Measurements from ENCODE around the gene FSCN2. TPM values are rescaled to one million over a fixed set of nuclear protein-coding genes. Genes with fewer than 3 reads are reported as not detected.

The FSCN2 gene
- polyA plus RNA-seq, 1 donor (not counting 4 experiments of a cell fraction or from before 2014, with no cell fraction given) = not detected

- Histone ChIP-seq H3K36me3 (ENCODE audit: control insufficient read depth in 2 of 2, extremely low read depth in 1 of 2, insufficient read depth in 2 of 2, low read length in 2 of 2) (peaks cover 20 to 29% of the 10 kb centered on the region in 2 experiments), H3K4me1 (ENCODE audit: control insufficient read depth, extremely low read depth, insufficient read depth, low read length) (peaks cover 4% of the 10 kb centered on the region), H3K9me3 (ENCODE audit: control insufficient read depth, low read depth, low read length) (peaks cover 2% of the 10 kb centered on the region), H3K9ac (ENCODE audit: control insufficient read depth, extremely low read depth, insufficient read depth, low read length) (no peak overlapping the region), H3K79me2 (ENCODE audit: control insufficient read depth, insufficient read depth, low read length) (peaks cover 26% of the 10 kb centered on the region), H3K27ac (ENCODE audit: control insufficient read depth, insufficient read depth, low read length) (peak overlapping the region; percentile 19), H4K20me1 (ENCODE audit: control insufficient read depth, extremely low read depth, insufficient read depth, low read length) (peaks cover 37% of the 10 kb centered on the region), H3K4me2 (ENCODE audit: control insufficient read depth, extremely low read depth, insufficient read depth, low read depth, low read length) (peak overlapping the region; percentile 87), H3K4me3 (ENCODE audit: control insufficient read depth in 2 of 3, extremely low read depth in 1 of 3, insufficient read depth in 2 of 3, low read depth in 1 of 3, low read length in 3 of 3) (peak overlapping the region; percentile 80 to 98 (median 97)), H2AFZ (ENCODE audit: control insufficient read depth, low read length) (no peak overlapping the region), H3K27me3 (ENCODE audit: control insufficient read depth, extremely low read depth, insufficient read depth, low read length) (no peaks in the 10 kb centered on the region), H3K9me1 (ENCODE audit: control insufficient read depth, extremely low read depth, insufficient read depth, low read length) (no peaks in the 10 kb centered on the region)
- DNase-seq (ENCODE audit: low read depth, low spot score) = no peak
- dilution Hi-C loops (cut with MboI; ENCODE audit: extremely low pct_ligation_motif_present, low sequenced_read_pairs) = no loop called here
- peak; percentile 39 for FAIRE-seq
- TF ChIP-seq CTCF (optimal IDR thresholded peaks at IDR 0.05 in 1 of 3, IDR thresholded peaks at IDR 0.05 in 1 of 3, conservative IDR thresholded peaks at IDR 0.05 in 1 of 3; ENCODE audit: extremely low read depth in 1 of 3, insufficient read depth in 2 of 3, low read length in 3 of 3) = no peak
- no peak for TF ChIP-seq EZH2 (IDR thresholded peaks at IDR 0.05; ENCODE audit: low read length)
Measured at GRCh38 chr17:81509207-81509971, 18.8 kb upstream of the FSCN2 start.

GRCh38 chr17:81509972-81510784, 18.0 kb upstream of the FSCN2 start:
- H3K27me3 ChIP-seq (ENCODE audit: control insufficient read depth, extremely low read depth, insufficient read depth, low read length) = no peaks in the 10 kb centered on the region
- FAIRE-seq (no peak), DNase-seq (ENCODE audit: low read depth, low spot score) (no peak)
- H3K9me1 ChIP-seq (ENCODE audit: control insufficient read depth, extremely low read depth, insufficient read depth, low read length) = no peaks in the 10 kb centered on the region
- peak overlapping the region; percentile 79 for H3K9ac ChIP-seq (ENCODE audit: control insufficient read depth, extremely low read depth, insufficient read depth, low read length)
- peaks cover 2% of the 10 kb centered on the region for H3K9me3 ChIP-seq (ENCODE audit: control insufficient read depth, low read depth, low read length)
- dilution Hi-C loops (cut with MboI; ENCODE audit: extremely low pct_ligation_motif_present, low sequenced_read_pairs) = no loop called here
- TF ChIP-seq CTCF (optimal IDR thresholded peaks at IDR 0.05 in 1 of 3, IDR thresholded peaks at IDR 0.05 in 1 of 3, conservative IDR thresholded peaks at IDR 0.05 in 1 of 3; ENCODE audit: extremely low read depth in 1 of 3, insufficient read depth in 2 of 3, low read length in 3 of 3) = no peak
- TF ChIP-seq EZH2 (IDR thresholded peaks at IDR 0.05; ENCODE audit: low read length) = no peak
- H3K4me3 ChIP-seq (ENCODE audit: control insufficient read depth in 2 of 3, extremely low read depth in 1 of 3, insufficient read depth in 2 of 3, low read depth in 1 of 3, low read length in 3 of 3) = peak overlapping the region; percentile 80 to 98 (median 97)
- peak overlapping the region; percentile 19 for H3K27ac ChIP-seq (ENCODE audit: control insufficient read depth, insufficient read depth, low read length)
- H3K36me3 ChIP-seq (ENCODE audit: control insufficient read depth in 2 of 2, extremely low read depth in 1 of 2, insufficient read depth in 2 of 2, low read length in 2 of 2) = peaks cover 20 to 29% of the 10 kb centered on the region in 2 experiments
- H3K4me1 ChIP-seq (ENCODE audit: control insufficient read depth, extremely low read depth, insufficient read depth, low read length) = peaks cover 4% of the 10 kb centered on the region
- peaks cover 26% of the 10 kb centered on the region for H3K79me2 ChIP-seq (ENCODE audit: control insufficient read depth, insufficient read depth, low read length)
- peak overlapping the region; percentile 87 for H3K4me2 ChIP-seq (ENCODE audit: control insufficient read depth, extremely low read depth, insufficient read depth, low read depth, low read length)
- H2AFZ ChIP-seq (ENCODE audit: control insufficient read depth, low read length) = no peak overlapping the region
- peaks cover 37% of the 10 kb centered on the region for H4K20me1 ChIP-seq (ENCODE audit: control insufficient read depth, extremely low read depth, insufficient read depth, low read length)
